Transverse colon (tissue), 4 donors: Measurements from ENCODE around the gene RESF1. TPM values are rescaled to one million over a fixed set of nuclear protein-coding genes. Genes with fewer than 3 reads are reported as not detected.

Source experiments
- total RNA-seq, 4 donors: library from RNA; depleted of rRNA; stranded (reverse); fragments of >200 nt; gene quantifications; one replicate each; pipeline ENCODE4 v1.1.0, GENCODE V29; 2016

RESF1 gene
- total RNA-seq, 4 donors from 2014 or later, result 23.3 to 81.8 (median 35.1) TPM

Other genes starting within 250 kb of the RESF1 start
- 10 to 100 TPM in 1 of 4 donors, 1 to 10 TPM in 2, not detected in 1; 5.7 to 10.5 (median 8.7) TPM for gene AMN1, start 230.4 kb upstream of the RESF1 start, total RNA-seq
- 10 to 100 TPM in 1 of 4 donors, 1 to 10 TPM in 2, under 1 TPM in 1; 0.75 to 27.7 (median 5.2) TPM for gene BICD1, start 147.4 kb downstream of the RESF1 start, total RNA-seq